Large intestine (tissue), 3 donors: ENCODE data around the gene INO80. TPM values are rescaled to one million over a fixed set of nuclear protein-coding genes. Genes with fewer than 3 reads are reported as not detected.

Source experiments
- DNase-seq, 2 donors: peaks; one replicate each; pipeline versions ENCODE4 v3.0.0 to v3.0.0-alpha.2; 2013
- H3K27ac ChIP-seq: one replicate; pipeline ENCODE4 v1.5.1; 2013; ENCODE audit warnings: low read length
- H3K27me3 ChIP-seq: 2 replicates; pipeline ENCODE4 v1.6.1; 2013; ENCODE audit warnings: low read length; ENCODE audit not compliant: control insufficient read depth, insufficient read depth
- H3K36me3 ChIP-seq: 2 replicates; pipeline ENCODE4 v1.6.1; 2013; ENCODE audit warnings: low read length; ENCODE audit not compliant: control insufficient read depth, insufficient read depth
- H3K4me1 ChIP-seq: one replicate; pipeline ENCODE4 v1.6.1; 2013; ENCODE audit warnings: low read length; ENCODE audit not compliant: control insufficient read depth, insufficient read depth
- H3K4me3 ChIP-seq: one replicate; pipeline ENCODE4 v1.5.1; 2013; ENCODE audit warnings: low read length
- H3K9me3 ChIP-seq: one replicate; pipeline ENCODE4 v1.6.1; 2013; ENCODE audit warnings: mild to moderate bottlenecking, low read depth, low read length, moderate library complexity; ENCODE audit not compliant: control insufficient read depth
- WGBS: methylation state at CpG from one replicate; pipeline ENCODE4 v1.1.5; 2013; ENCODE audit warnings: low lambda C conversion rate; ENCODE audit not compliant: insufficient coverage; 5-methylcytosine and 5-hydroxymethylcytosine counted together
- polyA plus RNA-seq: library from polyadenylated mRNA; unstranded; fragments of 120-200 nt; gene quantifications from one replicate; pipeline ENCODE4 v1.2.1, GENCODE V29; 2013

Gene INO80
- polyA plus RNA-seq, 1 donor = 18.2 TPM

GRCh38 chr15:40960151-40960885 is 155.8 kb downstream of the INO80 start:
- no peaks in the 10 kb centered on the region for H3K27me3 ChIP-seq
- no peaks in the 10 kb centered on the region for H3K36me3 ChIP-seq
- no peaks in the 10 kb centered on the region for H3K9me3 ChIP-seq
- no peak overlapping the region for H3K4me3 ChIP-seq
- no peak overlapping the region for H3K27ac ChIP-seq
- no peak for DNase-seq
- WGBS = no CpG with 5 or more reads among the region's 16 CpGs
- H3K4me1 ChIP-seq = peaks cover 4% of the 10 kb centered on the region

DNA sequence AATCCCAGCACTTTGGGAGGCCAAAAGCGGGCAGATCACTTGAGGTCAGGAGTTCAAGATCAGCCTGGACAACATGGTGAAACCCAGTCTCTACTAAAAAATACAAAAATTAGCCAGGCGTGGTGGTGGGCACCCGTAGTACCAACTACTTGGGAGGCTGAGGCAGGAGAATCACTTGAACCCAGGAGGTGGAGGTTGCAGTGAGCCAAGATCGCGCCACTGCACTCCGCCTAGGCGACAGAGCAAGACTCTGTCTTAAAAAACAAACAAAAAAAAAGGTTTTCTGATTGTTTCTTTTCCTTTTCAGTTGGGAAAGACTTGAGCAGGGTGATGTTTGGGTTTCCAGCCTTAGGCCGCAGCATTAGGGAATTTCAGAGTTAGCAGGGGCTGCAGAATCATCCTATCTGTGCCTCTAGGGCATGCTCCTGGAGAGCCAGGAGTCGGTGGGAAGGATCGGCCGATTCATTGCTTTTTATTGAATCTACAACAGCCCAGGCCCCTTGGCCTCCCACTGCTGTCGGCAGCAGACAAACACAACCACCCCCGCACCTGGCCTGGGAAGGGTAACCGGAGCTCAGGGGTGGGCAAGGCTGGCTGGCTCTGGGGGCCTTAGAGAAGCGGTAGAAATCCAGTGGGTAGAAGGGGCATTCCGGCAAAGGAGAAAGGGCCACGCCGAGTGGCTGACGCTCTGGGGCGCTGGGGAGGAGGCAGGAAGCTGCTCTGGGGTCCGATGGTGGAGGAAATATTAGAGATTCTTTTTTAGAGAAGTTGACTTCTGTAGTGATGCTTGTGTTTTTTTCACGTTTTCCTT is 156.5 kb downstream of the INO80 start:
- 93% methylated on average over 3 of the region's 22 CpGs for WGBS
- no peak for DNase-seq
- Histone ChIP-seq H3K27me3 (no peaks in the 10 kb centered on the region), H3K9me3 (no peaks in the 10 kb centered on the region), H3K27ac (no peak overlapping the region), H3K4me3 (no peak overlapping the region), H3K36me3 (no peaks in the 10 kb centered on the region), H3K4me1 (peaks cover 4% of the 10 kb centered on the region)

GRCh38 chr15:40958723-40959122 is 157.4 kb downstream of the INO80 start:
- DNase-seq = no peak
- H3K27ac ChIP-seq = no peak overlapping the region
- H3K4me3 ChIP-seq = no peak overlapping the region
- no peaks in the 10 kb centered on the region for H3K36me3 ChIP-seq
- H3K27me3 ChIP-seq = no peaks in the 10 kb centered on the region
- H3K9me3 ChIP-seq = no peaks in the 10 kb centered on the region
- WGBS = no CpG with 5 or more reads among the region's 8 CpGs
- peaks cover 4% of the 10 kb centered on the region for H3K4me1 ChIP-seq

GRCh38 chr15:40958146-40958545 is 157.9 kb downstream of the INO80 start:
- H3K27ac ChIP-seq = no peak overlapping the region

DNA sequence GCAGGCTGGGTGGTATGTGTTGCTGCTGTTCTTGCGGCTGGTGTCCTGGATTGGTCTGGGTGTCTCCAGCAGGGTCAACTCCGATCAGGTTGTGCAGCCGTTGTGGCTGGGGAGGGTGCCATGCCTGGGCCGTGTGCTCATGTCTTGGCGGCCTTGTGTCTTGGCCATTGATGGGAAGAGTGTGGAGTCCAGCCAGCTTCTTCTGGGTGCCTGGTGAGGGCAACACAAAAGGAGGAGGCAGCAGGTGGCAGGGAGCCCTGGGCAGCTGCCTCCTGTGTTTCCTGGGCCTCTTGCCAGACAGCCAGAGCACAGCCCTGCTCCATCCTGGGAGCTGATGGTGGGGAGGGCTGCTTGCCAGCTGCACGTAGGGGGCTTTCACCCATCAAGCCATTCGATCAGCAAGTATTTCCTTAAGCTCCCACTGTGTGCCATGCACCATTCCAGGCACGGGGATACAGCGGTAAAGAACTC is 158.5 kb downstream of the INO80 start:
- Histone ChIP-seq H3K27me3 (no peaks in the 10 kb centered on the region), H3K36me3 (no peaks in the 10 kb centered on the region), H3K4me1 (peaks cover 4% of the 10 kb centered on the region), H3K27ac (no peak overlapping the region), H3K4me3 (no peak overlapping the region), H3K9me3 (no peaks in the 10 kb centered on the region)
- no CpG with 5 or more reads among the region's 9 CpGs for WGBS
- DNase-seq = no peak

More at GRCh38 chr15:40958146-40958545, 157.9 kb downstream of the INO80 start:
- no peak overlapping the region for H3K4me3 ChIP-seq
- WGBS = 80% methylated on average over 1 of the region's 6 CpGs
- no peaks in the 10 kb centered on the region for H3K9me3 ChIP-seq
- DNase-seq = no peak
- H3K36me3 ChIP-seq = no peaks in the 10 kb centered on the region
- peaks cover 4% of the 10 kb centered on the region for H3K4me1 ChIP-seq
- no peaks in the 10 kb centered on the region for H3K27me3 ChIP-seq

GRCh38 chr15:40957041-40957555 is 159.0 kb downstream of the INO80 start:
- Histone ChIP-seq H3K36me3 (no peaks in the 10 kb centered on the region), H3K27ac (no peak overlapping the region), H3K4me3 (no peak overlapping the region), H3K27me3 (no peaks in the 10 kb centered on the region), H3K9me3 (no peaks in the 10 kb centered on the region), H3K4me1 (peaks cover 9% of the 10 kb centered on the region)
- no CpG with 5 or more reads among the region's 4 CpGs for WGBS
- DNase-seq = no peak

DNA sequence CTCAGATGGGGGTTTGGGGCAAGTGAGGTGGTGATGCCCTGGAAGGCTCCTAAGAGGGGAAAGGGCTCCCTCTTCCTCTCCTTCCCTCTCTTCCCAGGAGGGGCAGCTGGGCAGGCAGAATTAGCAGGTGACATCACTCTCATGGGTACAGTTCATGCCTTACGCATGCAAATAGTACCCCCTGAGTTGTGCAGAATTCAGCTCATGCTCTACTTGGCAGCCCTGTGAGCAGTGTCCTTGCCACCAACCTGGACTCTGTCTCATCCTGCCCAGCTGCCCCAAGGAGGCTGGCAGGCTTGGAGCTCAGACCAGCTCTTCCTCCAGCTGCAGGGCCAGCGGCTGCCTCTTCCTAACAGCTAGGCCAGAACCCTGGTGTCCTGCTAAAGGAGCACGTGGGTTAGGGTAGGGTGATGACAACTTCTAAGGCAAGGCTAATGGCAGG is 159.5 kb downstream of the INO80 start:
- DNase-seq = no peak
- peaks cover 9% of the 10 kb centered on the region for H3K4me1 ChIP-seq

GRCh38 chr15:40955930-40956540 is 160.0 kb downstream of the INO80 start:
- Histone ChIP-seq H3K4me1 (peaks cover 9% of the 10 kb centered on the region), H3K9me3 (no peaks in the 10 kb centered on the region), H3K27me3 (no peaks in the 10 kb centered on the region), H3K36me3 (no peaks in the 10 kb centered on the region), H3K27ac (no peak overlapping the region), H3K4me3 (no peak overlapping the region)
- WGBS = no CpG with 5 or more reads among the region's 3 CpGs
- no peak for DNase-seq

More for the DNA sequence above, 159.5 kb downstream of the INO80 start:
- H3K27me3 ChIP-seq = no peaks in the 10 kb centered on the region
- H3K9me3 ChIP-seq = no peaks in the 10 kb centered on the region
- H3K4me3 ChIP-seq = no peak overlapping the region
- H3K36me3 ChIP-seq = no peaks in the 10 kb centered on the region
- no peak overlapping the region for H3K27ac ChIP-seq
- no CpG with 5 or more reads among the region's 3 CpGs for WGBS

GRCh38 chr15:40955141-40955903 is 160.8 kb downstream of the INO80 start:
- Histone ChIP-seq H3K36me3 (no peaks in the 10 kb centered on the region), H3K4me3 (no peak overlapping the region), H3K27me3 (no peaks in the 10 kb centered on the region), H3K4me1 (peaks cover 5% of the 10 kb centered on the region), H3K9me3 (no peaks in the 10 kb centered on the region), H3K27ac (no peak overlapping the region)
- DNase-seq = no peak
- WGBS = no CpG with 5 or more reads among the region's 20 CpGs
